ENCODE measurements around the gene SOD1.

The SOD1 gene

GRCh38 chr21:31713973-31714740 is 54.7 kb downstream of the SOD1 start:
- TF ChIP-seq ZNF274 (IDR thresholded peaks at IDR 0.05; ENCODE audit: low read depth, low read length): no peak

GRCh38 chr21:31714741-31715365 is 55.4 kb downstream of the SOD1 start:
- no peak for TF ChIP-seq ZNF274 (IDR thresholded peaks at IDR 0.05; ENCODE audit: low read depth, low read length)
- no peak overlapping the region for H3K4me3 ChIP-seq (ENCODE audit: low read length)

More at GRCh38 chr21:31713973-31714740, 54.7 kb downstream of the SOD1 start:
- H3K4me3 ChIP-seq (ENCODE audit: low read length): no peak overlapping the region

GRCh38 chr21:31716106-31716505 is 56.6 kb downstream of the SOD1 start:
- no peak overlapping the region for H3K4me3 ChIP-seq (ENCODE audit: low read length)
- TF ChIP-seq ZNF274 (IDR thresholded peaks at IDR 0.05; ENCODE audit: low read depth, low read length): no peak

Measured in GM08714 (cell line).